ENCODE results near the gene KLHL3. TPM values are rescaled to one million over a fixed set of nuclear protein-coding genes. Genes with fewer than 3 reads are reported as not detected.

KLHL3 gene
- polyA plus RNA-seq, 1 experiment, result 1.1 TPM

- TF ChIP-seq CTCF (IDR thresholded peaks at IDR 0.05; ENCODE audit: insufficient read depth, low read depth, low read length), result no peak
- CTCF ChIA-PET, result interaction anchor here (0.7 to 2.3 kb wide), 5 partner anchors 10 to 135 kb away, joined by 3 to 16 read pairs (median 6); no protein-coding TSS in a partner anchor
These were observed 17.2 kb upstream of the KLHL3 start for GRCh38 chr5:137752905-137753690.

GRCh38 chr5:137751869-137752491 is 16.1 kb upstream of the KLHL3 start:
- H3K4me3 ChIP-seq (ENCODE audit: low read depth, low read length), result peak overlapping the region; percentile 71
- no peak for DNase-seq (ENCODE audit: low read depth)
- H3K27me3 ChIP-seq (ENCODE audit: control insufficient read depth, insufficient read depth, low read length), result no peaks in the 10 kb centered on the region
- POLR2A ChIA-PET, result interaction anchor here (0.8 kb wide), 1 partner anchor 188 kb away, joined by 3 read pairs; no protein-coding TSS in a partner anchor
- no peaks in the 10 kb centered on the region; the same call in 1 of the 2 replicates for H3K36me3 ChIP-seq (ENCODE audit: control insufficient read depth, insufficient read depth, low read length)
- CTCF ChIA-PET, result interaction anchor here (0.7 to 2.7 kb wide), 13 partner anchors 10 to 431 kb away, joined by 3 to 19 read pairs (median 5); partner anchors contain the start of gene KLHL3
- TF ChIP-seq CTCF (IDR thresholded peaks at IDR 0.05; ENCODE audit: insufficient read depth, low read depth, low read length), result peak; percentile 83

More at GRCh38 chr5:137752905-137753690, 17.2 kb upstream of the KLHL3 start:
- POLR2A ChIA-PET, result interaction anchor here (0.5 to 0.7 kb wide), 2 partner anchors 134 to 311 kb away, joined by 4 to 5 read pairs; no protein-coding TSS in a partner anchor
- H3K27me3 ChIP-seq (ENCODE audit: control insufficient read depth, insufficient read depth, low read length), result no peaks in the 10 kb centered on the region
- no peak for DNase-seq (ENCODE audit: low read depth)
- no peaks in the 10 kb centered on the region; the same call in 1 of the 2 replicates for H3K36me3 ChIP-seq (ENCODE audit: control insufficient read depth, insufficient read depth, low read length)
- peak overlapping the region; percentile 71 for H3K4me3 ChIP-seq (ENCODE audit: low read depth, low read length)

- no peak for DNase-seq (ENCODE audit: low read depth)
- CTCF ChIA-PET, result interaction anchor here (0.6 to 2.7 kb wide), 2 partner anchors 8 to 144 kb away, joined by 4 to 19 read pairs; no protein-coding TSS in a partner anchor
- Histone ChIP-seq H3K36me3 (ENCODE audit: control insufficient read depth, insufficient read depth, low read length) (no peaks in the 10 kb centered on the region; the same call in 1 of the 2 replicates), H3K27me3 (ENCODE audit: control insufficient read depth, insufficient read depth, low read length) (no peaks in the 10 kb centered on the region), H3K4me3 (ENCODE audit: low read depth, low read length) (no peak overlapping the region)
- no peak for TF ChIP-seq CTCF (IDR thresholded peaks at IDR 0.05; ENCODE audit: insufficient read depth, low read depth, low read length)
- POLR2A ChIA-PET, result no interaction called here
These were observed 14.5 kb upstream of the KLHL3 start for GRCh38 chr5:137750436-137750835.

- ChIA-PET CTCF (interaction anchor here (0.6 to 11.8 kb wide), 4 partner anchors 87 to 315 kb away, joined by 3 to 141 read pairs (median 3); no protein-coding TSS in a partner anchor), POLR2A (no interaction called here)
- no peaks in the 10 kb centered on the region; the same call in 1 of the 2 replicates for H3K36me3 ChIP-seq (ENCODE audit: control insufficient read depth, insufficient read depth, low read length)
- H3K27me3 ChIP-seq (ENCODE audit: control insufficient read depth, insufficient read depth, low read length), result no peaks in the 10 kb centered on the region
- no peak for TF ChIP-seq CTCF (IDR thresholded peaks at IDR 0.05; ENCODE audit: insufficient read depth, low read depth, low read length)
- no peak for DNase-seq (ENCODE audit: low read depth)
- no peak overlapping the region for H3K4me3 ChIP-seq (ENCODE audit: low read depth, low read length)
These were observed 12.0 kb upstream of the KLHL3 start for GRCh38 chr5:137747848-137748247.

All from BJ (cell line).